CD1c-positive myeloid dendritic cell (primary cell): ENCODE measurements around the gene GADD45A.
"Not testable (repeated sequence)": the region's sequence is repeated elsewhere in the genome, so short reads cannot be mapped to it uniquely, and the experiment has no call there.

Source experiments
- DNase-seq: peaks from one replicate; pipeline ENCODE4 v3.0.0-alpha.2; 2016; ENCODE audit errors: extremely low spot score

The GADD45A gene

GRCh38 chr1:67685067-67685557 lies at the start of gene GADD45A:
Gene GADD45A (plus strand): TSS chr1:67685201. CDS start chr1:67685495, 294 bp downstream.
- peak; percentile 98 for DNase-seq

GRCh38 chr1:67636146-67636545 lies 48.9 kb upstream of the GADD45A start:
- DNase-seq = peak; percentile 17

GRCh38 chr1:67639361-67639760 lies 45.6 kb upstream of the GADD45A start:
- DNase-seq = no peak

- DNase-seq = no peak
These were observed 42.4 kb upstream of the GADD45A start for GRCh38 chr1:67642629-67643028.

- no peak for DNase-seq
These were observed 40.4 kb upstream of the GADD45A start for GRCh38 chr1:67644566-67644965.

- DNase-seq = no peak
These were observed 39.4 kb upstream of the GADD45A start for GRCh38 chr1:67645495-67646144.

GRCh38 chr1:67646145-67647035 lies 38.6 kb upstream of the GADD45A start:
- no peak for DNase-seq

- DNase-seq = no peak
These were observed 37.8 kb upstream of the GADD45A start for GRCh38 chr1:67647036-67647798.

GRCh38 chr1:67647814-67648358 lies 37.1 kb upstream of the GADD45A start:
- no peak for DNase-seq

- no peak for DNase-seq
These were observed 36.2 kb upstream of the GADD45A start for GRCh38 chr1:67648582-67649326.

- no peak for DNase-seq
These were observed 34.9 kb upstream of the GADD45A start for GRCh38 chr1:67650061-67650460.

GRCh38 chr1:67651031-67651430 lies 34.0 kb upstream of the GADD45A start:
- DNase-seq = no peak

- DNase-seq = no peak
These were observed 32.2 kb upstream of the GADD45A start for GRCh38 chr1:67652800-67653199.

- DNase-seq = no peak
These were observed 31.7 kb upstream of the GADD45A start for GRCh38 chr1:67653304-67653703.

- DNase-seq = no peak
These were observed 29.4 kb upstream of the GADD45A start for GRCh38 chr1:67655581-67655980.

GRCh38 chr1:67657152-67657551 lies 27.8 kb upstream of the GADD45A start:
- DNase-seq = not testable (repeated sequence)

- no peak for DNase-seq
These were observed 25.8 kb upstream of the GADD45A start for GRCh38 chr1:67659229-67659628.

- no peak for DNase-seq
These were observed 22.1 kb upstream of the GADD45A start for GRCh38 chr1:67662884-67663283.

GRCh38 chr1:67664048-67664447 lies 21.0 kb upstream of the GADD45A start:
- no peak for DNase-seq

- not testable (repeated sequence) for DNase-seq
These were observed 19.7 kb upstream of the GADD45A start for GRCh38 chr1:67665307-67665706.

GRCh38 chr1:67666636-67667035 lies 18.4 kb upstream of the GADD45A start:
- no peak for DNase-seq
